GM23248 (cell line): ENCODE data around the gene ACTR5. TPM values are rescaled to one million over a fixed set of nuclear protein-coding genes. Genes with fewer than 3 reads are reported as not detected.

Experiments used
- DNase-seq: peaks from one replicate; pipeline ENCODE4 v3.0.0-alpha.2; 2015
- H2AFZ ChIP-seq: fragments of 200-600 bp; sonication (generic); 2 replicates; pipeline ENCODE4 v1.6.1; 2016; ENCODE audit warnings: antibody characterized with exemption
- H3F3A ChIP-seq: fragments of 200-600 bp; sonication (generic); 2 replicates; pipeline ENCODE4 v1.6.1; 2016; ENCODE audit warnings: mild to moderate bottlenecking, antibody characterized with exemption, mixed run types; ENCODE audit not compliant: insufficient read depth
- H3K27ac ChIP-seq: fragments of 200-600 bp; sonication (generic); 2 replicates; pipeline ENCODE4 v1.5.1; 2016; ENCODE audit warnings: mild to moderate bottlenecking
- H3K27me3 ChIP-seq: fragments of 200-600 bp; sonication (generic); replicated peaks from 2 replicates; pipeline ENCODE4 v1.6.1; 2016; ENCODE audit warnings: mild to moderate bottlenecking; ENCODE audit not compliant: insufficient read depth
- H3K36me3 ChIP-seq: fragments of 200-600 bp; sonication (generic); 2 replicates; pipeline ENCODE4 v1.6.1; 2016; ENCODE audit warnings: low read depth, mild to moderate bottlenecking
- H3K4me1 ChIP-seq: fragments of 200-600 bp; sonication (generic); 2 replicates; pipeline ENCODE4 v1.6.1; 2016; ENCODE audit warnings: mild to moderate bottlenecking; ENCODE audit not compliant: insufficient read depth
- H3K4me2 ChIP-seq: fragments of 200-600 bp; sonication (generic); one replicate; pipeline ENCODE4 v1.6.1; 2016; ENCODE audit warnings: mild to moderate bottlenecking; ENCODE audit not compliant: unreplicated experiment
- H3K4me3 ChIP-seq: fragments of 200-600 bp; sonication (generic); 2 replicates; pipeline ENCODE4 v1.5.1; 2016; ENCODE audit warnings: mild to moderate bottlenecking
- H3K79me2 ChIP-seq: fragments of 200-600 bp; sonication (generic); 2 replicates; pipeline ENCODE4 v1.6.1; 2016; ENCODE audit warnings: mild to moderate bottlenecking; ENCODE audit not compliant: insufficient read depth
- H3K9ac ChIP-seq: fragments of 200-600 bp; sonication (generic); 2 replicates; pipeline ENCODE4 v1.6.1; 2016; ENCODE audit warnings: mild to moderate bottlenecking
- H3K9me2 ChIP-seq: fragments of 200-600 bp; sonication (generic); 2 replicates; pipeline ENCODE4 v1.6.1; 2016; ENCODE audit warnings: mixed run types, mild to moderate bottlenecking, moderate library complexity; ENCODE audit not compliant: insufficient read depth
- H3K9me3 ChIP-seq: fragments of 200-600 bp; sonication (generic); one replicate; pipeline ENCODE4 v1.6.1; 2017; ENCODE audit warnings: low read depth
- H4K20me1 ChIP-seq: fragments of 200-600 bp; sonication (generic); 2 replicates; pipeline ENCODE4 v1.6.0; 2016; ENCODE audit not compliant: insufficient read depth
- EZH2 ChIP-seq: fragments of 200-600 bp; sonication (generic); IDR thresholded peaks from 2 replicates; pipeline ENCODE4 v1.6.1; 2018; ENCODE audit warnings: antibody characterized with exemption, mild to moderate bottlenecking; ENCODE audit not compliant: insufficient read depth, poor library complexity, severe bottlenecking
- EZH2phosphoT487 ChIP-seq: fragments of 200-600 bp; sonication (generic); IDR thresholded peaks from 2 replicates; pipeline ENCODE4 v1.6.1; 2018; ENCODE audit warnings: antibody characterized with exemption, moderate library complexity, mild to moderate bottlenecking, low read depth; ENCODE audit not compliant: insufficient read depth
- WGBS, 2 experiments: methylation state at CpG; one replicate each; pipeline ENCODE4 v1.1.6; 2015 to 2017; ENCODE audit warnings: low lambda C conversion rate in 2 of 2, low coverage in 1 of 2; ENCODE audit errors: missing lambda C conversion rate in 2 of 2; 5-methylcytosine and 5-hydroxymethylcytosine counted together
- in situ Hi-C: fragments of 300-500 bp; cut with MboI; formaldehyde crosslinking; loops from 2 replicates; pipeline ENCODE4 v1.15.0; 2020
- polyA plus RNA-seq: library from polyadenylated mRNA; unstranded; fragments of >200 nt; fragmentation: Nextera tagmentation; extraction: Ambion mirVana; gene quantifications from 2 replicates; pipeline ENCODE4 v1.2.1, GENCODE V29; 2016
- total RNA-seq: library from RNA; depleted of rRNA; stranded (reverse); fragments of >200 nt; shearing (Covaris generic); gene quantifications from 2 replicates; pipeline ENCODE4 v1.2.3, GENCODE V29; 2014

The ACTR5 gene
- total and polyA plus RNA-seq, 2 experiments from 2014 or later, result 3.0 to 4.0 TPM

GRCh38 chr20:38752029-38752428 lies 3.8 kb downstream of the ACTR5 start:
- in situ Hi-C loops, result no loop called here
- no peak overlapping the region for H3K27ac ChIP-seq
- H2AFZ ChIP-seq, result no peak overlapping the region
- no peaks in the 10 kb centered on the region for H3F3A ChIP-seq
- no peaks in the 10 kb centered on the region for H3K9me3 ChIP-seq
- H3K9me2 ChIP-seq, result no peaks in the 10 kb centered on the region
- no peak for DNase-seq
- no peaks in the 10 kb centered on the region for H3K27me3 ChIP-seq
- WGBS, 2 experiments, result 81 to 86% methylated on average over 4 of the region's 4 CpGs
- H3K79me2 ChIP-seq, result peaks cover 6% of the 10 kb centered on the region; the same call in 1 of the 2 replicates
- TF ChIP-seq EZH2 (no peak), EZH2phosphoT487 (no peak)
- H3K4me2 ChIP-seq, result no peak overlapping the region
- H4K20me1 ChIP-seq, result no peaks in the 10 kb centered on the region
- peaks cover 6% of the 10 kb centered on the region for H3K4me1 ChIP-seq
- H3K36me3 ChIP-seq, result peaks cover 21% of the 10 kb centered on the region
- no peak overlapping the region for H3K9ac ChIP-seq
- H3K4me3 ChIP-seq, result no peak overlapping the region

- no peak overlapping the region for H3K4me3 ChIP-seq
- H3K4me2 ChIP-seq, result no peak overlapping the region
- no peaks in the 10 kb centered on the region for H3K9me2 ChIP-seq
- DNase-seq, result no peak
- no peaks in the 10 kb centered on the region for H3K4me1 ChIP-seq
- H3K79me2 ChIP-seq, result no peaks in the 10 kb centered on the region
- H4K20me1 ChIP-seq, result no peaks in the 10 kb centered on the region
- TF ChIP-seq EZH2phosphoT487, result no peak
- TF ChIP-seq EZH2, result no peak
- no peak overlapping the region for H2AFZ ChIP-seq
- H3F3A ChIP-seq, result no peaks in the 10 kb centered on the region
- peaks cover 21% of the 10 kb centered on the region for H3K36me3 ChIP-seq
- no peaks in the 10 kb centered on the region for H3K9me3 ChIP-seq
- 86 to 87% methylated on average over 13 of the region's 13 CpGs for WGBS, 2 experiments
- H3K27me3 ChIP-seq, result no peaks in the 10 kb centered on the region
- H3K9ac ChIP-seq, result no peak overlapping the region
- in situ Hi-C loops, result no loop called here
- H3K27ac ChIP-seq, result no peak overlapping the region
Observed at GRCh38 chr20:38754924-38755323, 6.7 kb downstream of the ACTR5 start.

- Histone ChIP-seq H3F3A (no peaks in the 10 kb centered on the region), H3K4me3 (no peak overlapping the region), H3K9me2 (no peaks in the 10 kb centered on the region), H3K4me1 (no peaks in the 10 kb centered on the region), H2AFZ (no peak overlapping the region), H4K20me1 (no peaks in the 10 kb centered on the region), H3K27me3 (no peaks in the 10 kb centered on the region), H3K9ac (no peak overlapping the region), H3K9me3 (no peaks in the 10 kb centered on the region), H3K4me2 (no peak overlapping the region), H3K27ac (no peak overlapping the region), H3K79me2 (no peaks in the 10 kb centered on the region), H3K36me3 (peaks cover 21% of the 10 kb centered on the region)
- in situ Hi-C loops, result no loop called here
- DNase-seq, result no peak
- 72 to 73% methylated on average over 6 of the region's 6 CpGs for WGBS, 2 experiments
- TF ChIP-seq EZH2phosphoT487, result no peak
Observed at GRCh38 chr20:38755324-38755910, 7.2 kb downstream of the ACTR5 start.

- no peaks in the 10 kb centered on the region for H3K9me3 ChIP-seq
- H3K9ac ChIP-seq, result no peak overlapping the region
- H3K79me2 ChIP-seq, result no peaks in the 10 kb centered on the region
- no peak overlapping the region for H3K4me2 ChIP-seq
- no peak overlapping the region for H3K4me3 ChIP-seq
- no peaks in the 10 kb centered on the region for H3K4me1 ChIP-seq
- peaks cover 24% of the 10 kb centered on the region for H3K36me3 ChIP-seq
- no peak overlapping the region for H3K27ac ChIP-seq
- no peaks in the 10 kb centered on the region for H3K27me3 ChIP-seq
- H3K9me2 ChIP-seq, result no peaks in the 10 kb centered on the region
- in situ Hi-C loops, result no loop called here
- no peak overlapping the region for H2AFZ ChIP-seq
- H3F3A ChIP-seq, result no peaks in the 10 kb centered on the region
- no peaks in the 10 kb centered on the region for H4K20me1 ChIP-seq
- WGBS, 2 experiments, result 86 to 87% methylated on average over 7 of the region's 7 CpGs
- TF ChIP-seq EZH2phosphoT487 (no peak), EZH2 (no peak)
- DNase-seq, result no peak
Observed at GRCh38 chr20:38757145-38757775, 9.0 kb downstream of the ACTR5 start.
